ENCODE results near the gene SOD3. TPM values are rescaled to one million over a fixed set of nuclear protein-coding genes. Genes with fewer than 3 reads are reported as not detected.

Gene SOD3
- total and polyA plus RNA-seq, 2 donors from 2014 or later = 111 to 193 TPM

GRCh38 chr4:24765376-24765988, 29.9 kb upstream of the SOD3 start:
- no peaks in the 10 kb centered on the region for H3K9me3 ChIP-seq (ENCODE audit: control insufficient read depth in 2 of 3, insufficient read depth in 1 of 3, low read length in 3 of 3)
- no peaks in the 10 kb centered on the region for H3K36me3 ChIP-seq (ENCODE audit: control insufficient read depth in 2 of 3, insufficient read depth in 3 of 3, low read length in 3 of 3)
- H3K4me3 ChIP-seq (ENCODE audit: low read length in 3 of 3) = no peak overlapping the region
- H3K9ac ChIP-seq (ENCODE audit: low read length in 3 of 3) = no peak overlapping the region
- intact Hi-C loops (cut with DNase I) = no loop called here
- H3K27ac ChIP-seq (ENCODE audit: low read depth in 2 of 2, low read length in 2 of 2) = no peak overlapping the region
- TF ChIP-seq, protein P1, sequence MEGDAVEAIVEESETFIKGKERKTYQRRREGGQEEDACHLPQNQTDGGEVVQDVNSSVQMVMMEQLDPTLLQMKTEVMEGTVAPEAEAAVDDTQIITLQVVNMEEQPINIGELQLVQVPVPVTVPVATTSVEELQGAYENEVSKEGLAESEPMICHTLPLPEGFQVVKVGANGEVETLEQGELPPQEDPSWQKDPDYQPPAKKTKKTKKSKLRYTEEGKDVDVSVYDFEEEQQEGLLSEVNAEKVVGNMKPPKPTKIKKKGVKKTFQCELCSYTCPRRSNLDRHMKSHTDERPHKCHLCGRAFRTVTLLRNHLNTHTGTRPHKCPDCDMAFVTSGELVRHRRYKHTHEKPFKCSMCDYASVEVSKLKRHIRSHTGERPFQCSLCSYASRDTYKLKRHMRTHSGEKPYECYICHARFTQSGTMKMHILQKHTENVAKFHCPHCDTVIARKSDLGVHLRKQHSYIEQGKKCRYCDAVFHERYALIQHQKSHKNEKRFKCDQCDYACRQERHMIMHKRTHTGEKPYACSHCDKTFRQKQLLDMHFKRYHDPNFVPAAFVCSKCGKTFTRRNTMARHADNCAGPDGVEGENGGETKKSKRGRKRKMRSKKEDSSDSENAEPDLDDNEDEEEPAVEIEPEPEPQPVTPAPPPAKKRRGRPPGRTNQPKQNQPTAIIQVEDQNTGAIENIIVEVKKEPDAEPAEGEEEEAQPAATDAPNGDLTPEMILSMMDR (IDR thresholded peaks at IDR 0.05; ENCODE audit: borderline replicate concordance, extremely low read depth, insufficient read depth) = no peak
- DNase-seq = peak in 1 of 5 donors; percentile 12
- FAIRE-seq = no peak
- no peaks in the 10 kb centered on the region for H3K4me1 ChIP-seq (ENCODE audit: control insufficient read depth in 2 of 3, insufficient read depth in 2 of 3, low read depth in 1 of 3, low read length in 3 of 3)
- H3K27me3 ChIP-seq (ENCODE audit: control insufficient read depth, insufficient read depth, low read length) = no peaks in the 10 kb centered on the region

GRCh38 chr4:24768006-24768405, 27.4 kb upstream of the SOD3 start:
- intact Hi-C loops (cut with DNase I) = no loop called here
- TF ChIP-seq, protein P1 (IDR thresholded peaks at IDR 0.05; ENCODE audit: borderline replicate concordance, extremely low read depth, insufficient read depth) = no peak
- Histone ChIP-seq H3K9me3 (ENCODE audit: control insufficient read depth in 2 of 3, insufficient read depth in 1 of 3, low read length in 3 of 3) (no peaks in the 10 kb centered on the region), H3K9ac (ENCODE audit: low read length in 3 of 3) (no peak overlapping the region), H3K27ac (ENCODE audit: low read depth in 2 of 2, low read length in 2 of 2) (no peak overlapping the region), H3K36me3 (ENCODE audit: control insufficient read depth in 2 of 3, insufficient read depth in 3 of 3, low read length in 3 of 3) (no peaks in the 10 kb centered on the region), H3K4me3 (ENCODE audit: low read length in 3 of 3) (no peak overlapping the region), H3K27me3 (ENCODE audit: control insufficient read depth, insufficient read depth, low read length) (no peaks in the 10 kb centered on the region), H3K4me1 (ENCODE audit: control insufficient read depth in 2 of 3, insufficient read depth in 2 of 3, low read depth in 1 of 3, low read length in 3 of 3) (no peaks in the 10 kb centered on the region)
- DNase-seq (no peak), FAIRE-seq (no peak)

DNA sequence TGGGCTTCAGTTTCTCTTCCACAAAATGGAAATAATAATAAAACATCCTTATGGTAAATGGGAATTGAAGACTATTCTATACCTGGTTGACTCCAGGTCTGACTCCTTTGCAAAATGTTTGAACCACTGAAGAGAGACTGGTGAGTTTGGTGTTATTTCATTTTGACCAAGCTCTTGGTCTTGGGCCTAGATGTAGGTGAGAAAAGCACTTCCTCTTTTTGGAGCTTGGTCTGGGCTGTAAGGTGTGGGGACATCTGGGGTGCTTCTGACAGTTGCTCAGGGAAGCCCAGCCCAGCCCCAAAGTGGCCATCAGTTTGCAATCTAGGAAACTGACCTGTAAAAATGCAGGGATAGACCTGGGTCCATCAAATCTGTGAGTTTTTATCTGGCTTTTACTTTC, 26.8 kb upstream of the SOD3 start:
- FAIRE-seq (no peak), DNase-seq (no peak)
- no peaks in the 10 kb centered on the region for H3K36me3 ChIP-seq (ENCODE audit: control insufficient read depth in 2 of 3, insufficient read depth in 3 of 3, low read length in 3 of 3)
- no peak overlapping the region for H3K4me3 ChIP-seq (ENCODE audit: low read length in 3 of 3)
- TF ChIP-seq, protein P1 (IDR thresholded peaks at IDR 0.05; ENCODE audit: borderline replicate concordance, extremely low read depth, insufficient read depth) = no peak
- H3K4me1 ChIP-seq (ENCODE audit: control insufficient read depth in 2 of 3, insufficient read depth in 2 of 3, low read depth in 1 of 3, low read length in 3 of 3) = no peaks in the 10 kb centered on the region
- H3K27ac ChIP-seq (ENCODE audit: low read depth in 2 of 2, low read length in 2 of 2) = no peak overlapping the region
- intact Hi-C loops (cut with DNase I) = no loop called here
- H3K27me3 ChIP-seq (ENCODE audit: control insufficient read depth, insufficient read depth, low read length) = no peaks in the 10 kb centered on the region
- H3K9me3 ChIP-seq (ENCODE audit: control insufficient read depth in 2 of 3, insufficient read depth in 1 of 3, low read length in 3 of 3) = no peaks in the 10 kb centered on the region
- H3K9ac ChIP-seq (ENCODE audit: low read length in 3 of 3) = no peak overlapping the region

GRCh38 chr4:24769571-24769970, 25.8 kb upstream of the SOD3 start:
- FAIRE-seq (no peak), DNase-seq (no peak)
- intact Hi-C loops (cut with DNase I) = no loop called here
- H3K9ac ChIP-seq (ENCODE audit: low read length in 3 of 3) = no peak overlapping the region
- TF ChIP-seq, protein P1 (IDR thresholded peaks at IDR 0.05; ENCODE audit: borderline replicate concordance, extremely low read depth, insufficient read depth) = no peak
- no peaks in the 10 kb centered on the region for H3K27me3 ChIP-seq (ENCODE audit: control insufficient read depth, insufficient read depth, low read length)
- H3K36me3 ChIP-seq (ENCODE audit: control insufficient read depth in 2 of 3, insufficient read depth in 3 of 3, low read length in 3 of 3) = no peaks in the 10 kb centered on the region
- H3K27ac ChIP-seq (ENCODE audit: low read depth in 2 of 2, low read length in 2 of 2) = no peak overlapping the region
- H3K4me1 ChIP-seq (ENCODE audit: control insufficient read depth in 2 of 3, insufficient read depth in 2 of 3, low read depth in 1 of 3, low read length in 3 of 3) = no peaks in the 10 kb centered on the region
- H3K4me3 ChIP-seq (ENCODE audit: low read length in 3 of 3) = no peak overlapping the region
- H3K9me3 ChIP-seq (ENCODE audit: control insufficient read depth in 2 of 3, insufficient read depth in 1 of 3, low read length in 3 of 3) = no peaks in the 10 kb centered on the region

All from kidney (tissue), 14 donors.